ENCODE results near the gene CLEC16A.

Gene CLEC16A

GRCh38 chr16:11141409-11142260, 197.3 kb downstream of the CLEC16A start:
- DNase-seq (ENCODE audit: insufficient read length, low spot score) (no peak), FAIRE-seq (no peak)

GRCh38 chr16:11142261-11142630, 197.9 kb downstream of the CLEC16A start:
- no peak for DNase-seq (ENCODE audit: insufficient read length, low spot score)
- TF ChIP-seq CTCF (IDR thresholded peaks at IDR 0.05; ENCODE audit: insufficient read depth, missing control alignments): no peak
- FAIRE-seq: no peak

More at GRCh38 chr16:11141409-11142260, 197.3 kb downstream of the CLEC16A start:
- no peak for TF ChIP-seq CTCF (IDR thresholded peaks at IDR 0.05; ENCODE audit: insufficient read depth, missing control alignments)

DNA sequence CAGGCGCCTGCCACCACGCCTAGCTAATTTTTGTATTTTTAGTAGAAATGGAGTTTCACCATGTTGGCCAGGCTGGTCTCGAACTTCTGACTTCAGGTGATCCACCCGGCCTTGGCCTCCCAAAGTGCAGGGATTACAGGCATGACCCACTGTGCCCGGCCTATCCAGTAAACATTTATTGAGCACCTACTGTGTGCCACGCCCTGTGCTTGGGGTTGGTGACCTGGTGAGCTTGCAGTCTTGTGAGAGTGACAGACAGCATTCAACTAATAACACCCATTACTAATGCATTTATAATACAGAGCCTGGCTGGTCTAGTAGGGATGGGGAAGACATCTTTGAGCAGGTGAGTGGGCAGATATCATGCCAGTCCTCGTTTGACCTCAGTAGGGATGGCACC, 198.6 kb downstream of the CLEC16A start:
- FAIRE-seq (no peak), DNase-seq (ENCODE audit: insufficient read length, low spot score) (no peak)
- no peak for TF ChIP-seq CTCF (IDR thresholded peaks at IDR 0.05; ENCODE audit: insufficient read depth, missing control alignments)

- no peak for TF ChIP-seq CTCF (IDR thresholded peaks at IDR 0.05; ENCODE audit: insufficient read depth, missing control alignments)
- DNase-seq (ENCODE audit: insufficient read length, low spot score) (no peak), FAIRE-seq (no peak)
Measured at GRCh38 chr16:11143372-11144035, 199.1 kb downstream of the CLEC16A start.

DNA sequence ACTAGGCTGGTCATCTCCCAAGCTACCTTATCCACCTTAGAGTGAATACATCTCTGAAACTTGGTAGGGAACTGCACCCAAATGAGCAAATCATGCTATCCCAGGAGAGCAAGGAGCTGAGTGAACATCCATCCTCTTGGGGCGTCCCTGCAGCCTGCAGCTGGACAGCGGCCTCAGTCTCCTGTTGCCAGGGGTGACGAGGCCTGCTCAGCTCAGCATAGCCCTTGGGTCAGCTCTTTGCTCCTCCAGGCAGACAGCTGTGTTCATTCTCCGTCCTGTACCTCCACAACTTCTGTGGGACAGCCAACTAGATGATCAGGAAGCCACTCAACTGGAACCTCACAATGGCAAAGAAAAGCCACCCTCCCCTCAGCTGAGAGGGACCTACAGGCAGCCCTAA, 199.8 kb downstream of the CLEC16A start:
- FAIRE-seq (no peak), DNase-seq (ENCODE audit: insufficient read length, low spot score) (no peak)
- TF ChIP-seq CTCF (IDR thresholded peaks at IDR 0.05; ENCODE audit: insufficient read depth, missing control alignments): no peak

DNA sequence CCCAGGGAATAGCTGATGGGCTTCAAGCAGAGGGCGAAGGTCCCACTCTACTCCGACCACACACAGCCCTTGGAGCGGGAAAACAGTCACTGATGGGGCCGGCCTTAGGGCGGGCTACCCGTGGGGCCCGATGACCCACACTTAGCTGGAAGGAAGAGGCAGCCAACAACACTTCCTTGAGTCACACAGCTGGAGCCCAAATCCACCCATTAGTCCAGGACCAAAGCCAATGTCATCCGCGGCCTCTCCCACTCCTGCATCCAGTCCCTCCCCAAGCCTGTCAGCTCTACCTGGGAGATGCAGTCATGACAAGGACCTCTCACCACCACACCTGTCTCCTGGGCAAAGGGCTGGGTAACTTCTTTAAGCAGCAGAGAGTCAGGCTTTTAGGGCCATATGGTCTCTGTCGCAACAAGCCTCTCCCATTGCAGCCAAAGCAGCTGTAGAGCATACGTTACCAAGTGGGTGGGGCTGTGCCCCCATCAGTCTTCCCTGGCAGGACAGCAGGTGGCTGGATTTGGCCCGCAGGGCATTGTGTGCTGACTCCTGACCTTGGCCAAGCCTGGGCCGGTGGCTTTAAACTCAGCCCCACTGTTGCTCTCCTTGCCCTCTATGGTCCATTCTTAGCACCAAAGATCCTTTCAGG, 200.9 kb downstream of the CLEC16A start:
- no peak for DNase-seq (ENCODE audit: insufficient read length, low spot score)
- TF ChIP-seq CTCF (IDR thresholded peaks at IDR 0.05; ENCODE audit: insufficient read depth, missing control alignments): no peak

More for the DNA sequence above, 200.9 kb downstream of the CLEC16A start:
- FAIRE-seq: no peak

All from D721Med (cell line).